OCI-LY3 (cell line): ENCODE measurements around the gene BMPR1B.

ENCODE experiments used
- H2AFZ ChIP-seq: fragments of 200-600, 300-600 bp; shearing (Covaris generic); 2 replicates; pipeline ENCODE4 v1.6.0; 2014; ENCODE audit warnings: antibody characterized with exemption, low read depth, low read length
- H3K27ac ChIP-seq: fragments of 200-600, 300-600 bp; sonication (generic); 2 replicates; pipeline ENCODE4 v1.5.1; 2014; ENCODE audit warnings: mild to moderate bottlenecking, low read length, moderate library complexity, mixed read lengths
- H3K27me3 ChIP-seq: fragments of 200-600, 300-600 bp; sonication (generic); 2 replicates; pipeline ENCODE4 v1.6.1; 2014; ENCODE audit warnings: low read depth, low read length, mixed read lengths
- H3K36me3 ChIP-seq: fragments of 200-600, 300-600 bp; sonication (generic); replicated peaks from 2 replicates; pipeline ENCODE3; 2014; ENCODE audit warnings: low read depth, low read length, mixed read lengths
- H3K4me1 ChIP-seq: fragments of 300-600, 200-600 bp; sonication (generic); 2 replicates; pipeline ENCODE4 v1.6.1; 2014; ENCODE audit warnings: low read length, mixed read lengths
- H3K4me2 ChIP-seq: fragments of 200-600, 300-600 bp; sonication (generic); 2 replicates; pipeline ENCODE4 v1.6.1; 2014; ENCODE audit warnings: low read length, mixed read lengths
- H3K4me3 ChIP-seq: fragments of 300-600, 200-600 bp; sonication (generic); 2 replicates; pipeline ENCODE4 v1.5.1; 2014; ENCODE audit warnings: antibody characterized with exemption, mild to moderate bottlenecking, low read length, moderate library complexity
- H3K79me2 ChIP-seq: fragments of 300-600, 200-600 bp; shearing (Covaris generic); 2 replicates; pipeline ENCODE4 v1.6.1; 2014; ENCODE audit warnings: mild to moderate bottlenecking, low read length, mixed read lengths
- H3K9ac ChIP-seq: fragments of 300-600, 200-600 bp; shearing (Covaris generic); 2 replicates; pipeline ENCODE4 v1.6.0; 2014; ENCODE audit warnings: mild to moderate bottlenecking, low read length, moderate library complexity
- H3K9me3 ChIP-seq: fragments of 200-600, 300-600 bp; shearing (Covaris generic); 2 replicates; pipeline ENCODE4 v1.6.1; 2014; ENCODE audit warnings: low read length, mixed read lengths; ENCODE audit not compliant: insufficient read depth
- H4K20me1 ChIP-seq: fragments of 200-600, 300-600 bp; sonication (generic); 2 replicates; pipeline ENCODE4 v1.6.1; 2016; ENCODE audit warnings: low read length, mixed read lengths; ENCODE audit not compliant: insufficient read depth
- EZH2phosphoT487 ChIP-seq: fragments of 200-600 bp; shearing (Covaris generic); IDR thresholded peaks from 2 replicates; pipeline ENCODE4 v1.6.1; 2018; ENCODE audit warnings: antibody characterized with exemption, mixed run types, low read depth
- TF ChIP-seq, protein P1 (sequence below): fragments of 200-600, 300-600 bp; sonication (generic); IDR thresholded peaks from 2 replicates; pipeline ENCODE4 v1.5.1; 2014; ENCODE audit warnings: antibody characterized with exemption, low read length, low read depth

The BMPR1B gene

DNA sequence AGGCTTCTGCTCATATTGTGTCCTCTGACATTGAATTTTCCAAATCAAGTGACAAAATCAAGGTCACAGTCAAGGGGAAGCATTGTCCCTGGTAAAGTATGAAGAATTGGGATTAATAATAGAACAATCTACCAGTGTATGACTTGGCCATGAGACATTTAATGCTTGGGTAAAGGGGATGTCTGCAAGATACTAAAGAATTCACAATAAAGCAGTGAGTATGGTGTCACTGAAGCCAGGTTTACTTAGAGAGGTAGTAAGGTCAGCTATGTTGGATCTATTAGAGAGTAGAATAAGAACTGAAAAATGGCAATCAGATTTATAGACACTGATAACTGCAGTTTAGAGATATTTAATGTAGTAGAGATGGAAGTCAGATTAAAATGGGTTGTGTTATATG lies 349.2 kb downstream of the BMPR1B start:
- H3K4me3 ChIP-seq: no peak overlapping the region
- TF ChIP-seq EZH2phosphoT487: no peak
- TF ChIP-seq, protein P1, sequence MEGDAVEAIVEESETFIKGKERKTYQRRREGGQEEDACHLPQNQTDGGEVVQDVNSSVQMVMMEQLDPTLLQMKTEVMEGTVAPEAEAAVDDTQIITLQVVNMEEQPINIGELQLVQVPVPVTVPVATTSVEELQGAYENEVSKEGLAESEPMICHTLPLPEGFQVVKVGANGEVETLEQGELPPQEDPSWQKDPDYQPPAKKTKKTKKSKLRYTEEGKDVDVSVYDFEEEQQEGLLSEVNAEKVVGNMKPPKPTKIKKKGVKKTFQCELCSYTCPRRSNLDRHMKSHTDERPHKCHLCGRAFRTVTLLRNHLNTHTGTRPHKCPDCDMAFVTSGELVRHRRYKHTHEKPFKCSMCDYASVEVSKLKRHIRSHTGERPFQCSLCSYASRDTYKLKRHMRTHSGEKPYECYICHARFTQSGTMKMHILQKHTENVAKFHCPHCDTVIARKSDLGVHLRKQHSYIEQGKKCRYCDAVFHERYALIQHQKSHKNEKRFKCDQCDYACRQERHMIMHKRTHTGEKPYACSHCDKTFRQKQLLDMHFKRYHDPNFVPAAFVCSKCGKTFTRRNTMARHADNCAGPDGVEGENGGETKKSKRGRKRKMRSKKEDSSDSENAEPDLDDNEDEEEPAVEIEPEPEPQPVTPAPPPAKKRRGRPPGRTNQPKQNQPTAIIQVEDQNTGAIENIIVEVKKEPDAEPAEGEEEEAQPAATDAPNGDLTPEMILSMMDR: no peak
- no peaks in the 10 kb centered on the region for H3K36me3 ChIP-seq
- no peaks in the 10 kb centered on the region for H3K4me1 ChIP-seq
- no peaks in the 10 kb centered on the region for H4K20me1 ChIP-seq
- H3K27me3 ChIP-seq: no peaks in the 10 kb centered on the region
- no peak overlapping the region for H2AFZ ChIP-seq
- no peak overlapping the region for H3K4me2 ChIP-seq
- H3K9ac ChIP-seq: no peak overlapping the region
- no peaks in the 10 kb centered on the region for H3K9me3 ChIP-seq
- no peaks in the 10 kb centered on the region for H3K79me2 ChIP-seq
- no peak overlapping the region for H3K27ac ChIP-seq

DNA sequence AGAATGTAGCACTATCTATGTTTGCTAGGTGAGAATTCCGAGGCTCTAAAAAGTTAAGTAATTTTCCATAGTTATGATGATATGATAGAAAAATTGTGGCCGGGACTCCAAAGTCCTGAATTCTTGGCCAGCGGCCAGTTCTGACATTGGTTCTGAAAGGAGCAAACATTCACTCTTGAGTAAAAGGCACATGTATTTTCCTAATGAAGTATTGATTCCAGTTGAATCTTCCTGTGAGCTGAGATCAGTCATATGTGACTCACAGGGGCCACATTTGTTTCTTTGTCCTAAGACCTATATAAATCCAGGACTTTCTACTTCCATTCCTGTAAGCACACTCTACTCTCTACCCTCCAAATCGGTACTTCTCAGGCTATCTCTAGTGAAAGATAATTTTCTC lies 349.9 kb downstream of the BMPR1B start:
- H3K4me3 ChIP-seq: no peak overlapping the region
- no peaks in the 10 kb centered on the region for H3K36me3 ChIP-seq
- no peak overlapping the region for H3K9ac ChIP-seq
- no peaks in the 10 kb centered on the region for H3K79me2 ChIP-seq
- no peaks in the 10 kb centered on the region for H3K4me1 ChIP-seq
- H3K27me3 ChIP-seq: no peaks in the 10 kb centered on the region
- no peak overlapping the region for H2AFZ ChIP-seq
- H3K27ac ChIP-seq: no peak overlapping the region
- no peaks in the 10 kb centered on the region for H3K9me3 ChIP-seq
- no peak for TF ChIP-seq EZH2phosphoT487
- TF ChIP-seq, protein P1: no peak
- H3K4me2 ChIP-seq: no peak overlapping the region
- no peaks in the 10 kb centered on the region for H4K20me1 ChIP-seq

DNA sequence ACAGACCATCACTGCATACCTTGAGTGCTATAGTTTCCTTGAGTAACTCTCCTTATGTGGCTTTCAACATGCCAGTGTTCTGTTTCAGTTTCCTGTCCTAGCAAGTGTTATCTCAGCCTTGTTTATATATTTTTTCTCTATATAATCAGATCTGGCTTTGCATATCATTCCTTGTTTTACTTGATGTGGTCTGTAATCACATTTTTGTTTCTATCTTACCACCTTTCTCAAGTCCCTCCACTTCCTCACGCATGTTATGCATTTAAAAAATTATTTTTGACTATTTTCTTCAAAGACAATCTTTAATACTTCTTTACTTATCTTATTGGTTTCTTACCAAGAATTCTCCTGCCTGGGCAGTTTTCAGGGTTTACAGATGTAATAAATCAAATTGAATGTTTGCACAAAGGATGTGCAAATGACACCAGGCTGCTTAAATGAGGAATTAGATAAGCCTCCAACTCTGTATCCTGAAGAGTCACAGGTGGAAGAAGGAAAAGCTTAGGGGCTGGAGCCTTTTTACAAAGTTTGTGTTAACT lies 351.2 kb downstream of the BMPR1B start:
- H2AFZ ChIP-seq: no peak overlapping the region
- no peak overlapping the region for H3K9ac ChIP-seq
- H3K4me3 ChIP-seq: no peak overlapping the region
- H3K27me3 ChIP-seq: no peaks in the 10 kb centered on the region
- no peaks in the 10 kb centered on the region for H3K36me3 ChIP-seq
- H4K20me1 ChIP-seq: no peaks in the 10 kb centered on the region
- H3K27ac ChIP-seq: no peak overlapping the region
- H3K4me1 ChIP-seq: no peaks in the 10 kb centered on the region
- H3K79me2 ChIP-seq: no peaks in the 10 kb centered on the region
- no peak overlapping the region for H3K4me2 ChIP-seq
- H3K9me3 ChIP-seq: no peaks in the 10 kb centered on the region
- TF ChIP-seq, protein P1: no peak
- TF ChIP-seq EZH2phosphoT487: no peak

DNA sequence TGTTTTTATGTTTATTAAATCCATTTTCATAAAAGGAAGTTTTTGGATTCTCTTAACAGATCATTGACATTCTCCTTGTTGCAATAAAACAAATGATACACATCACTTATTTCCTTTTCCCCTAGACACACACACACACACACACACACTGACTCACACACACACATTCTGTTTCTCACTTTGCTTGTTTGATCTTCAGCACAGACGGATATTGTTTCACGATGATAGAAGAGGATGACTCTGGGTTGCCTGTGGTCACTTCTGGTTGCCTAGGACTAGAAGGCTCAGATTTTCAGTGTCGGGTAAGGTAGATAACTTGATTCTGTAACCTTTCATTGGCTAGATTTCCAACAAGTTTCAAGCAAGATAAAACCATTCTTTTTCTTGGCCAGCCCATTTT lies 356.8 kb downstream of the BMPR1B start:
- H4K20me1 ChIP-seq: no peaks in the 10 kb centered on the region
- H3K4me3 ChIP-seq: no peak overlapping the region
- TF ChIP-seq, protein P1: no peak
- no peak for TF ChIP-seq EZH2phosphoT487
- no peak overlapping the region for H3K9ac ChIP-seq
- H3K36me3 ChIP-seq: no peaks in the 10 kb centered on the region
- no peaks in the 10 kb centered on the region for H3K27me3 ChIP-seq
- H3K4me2 ChIP-seq: no peak overlapping the region
- H3K27ac ChIP-seq: no peak overlapping the region
- no peaks in the 10 kb centered on the region for H3K79me2 ChIP-seq
- no peaks in the 10 kb centered on the region for H3K9me3 ChIP-seq
- H2AFZ ChIP-seq: no peak overlapping the region
- H3K4me1 ChIP-seq: no peaks in the 10 kb centered on the region
